ENCODE data around the gene TMA7.

GRCh38 chr3:48434591-48435222, 5.3 kb upstream of the TMA7 start:
- TF ChIP-seq CTCF (IDR thresholded peaks at IDR 0.05): no peak
- no peak for TF ChIP-seq ZFX (IDR thresholded peaks at IDR 0.05; ENCODE audit: borderline replicate concordance)
